GM12878 (cell line): ENCODE results near the gene RIPOR1.

Experiments
- CBX3 ChIP-seq: fragments of 200-600 bp; sonication (generic); IDR thresholded peaks from 2 replicates; pipeline ENCODE4 v1.6.1; 2016; ENCODE audit warnings: low read depth, borderline replicate concordance
- CREM ChIP-seq: IDR thresholded peaks from 2 replicates; pipeline ENCODE4 v1.6.1; 2014; ENCODE audit warnings: antibody characterized with exemption, low read depth
- CTCF ChIP-seq, 3 experiments: IDR thresholded peaks in 2 of 3; conservative IDR thresholded peaks in 1 of 3; 2 replicates each; pipeline ENCODE4 v1.5.1; 2011; ENCODE audit warnings: low read depth in 3 of 3, low read length in 3 of 3, mild to moderate bottlenecking in 3 of 3, control low read depth in 2 of 3, moderate library complexity in 2 of 3, inconsistent platforms in 1 of 3, mixed read lengths in 1 of 3; ENCODE audit not compliant: control insufficient read depth in 2 of 3, insufficient read depth in 1 of 3; ENCODE audit errors: extremely low read depth in 1 of 3
- HDAC6 ChIP-seq: fragments of 200-600 bp; sonication (generic); IDR thresholded peaks from one replicate; pipeline ENCODE4 v1.8.0; 2017; ENCODE audit warnings: antibody characterized with exemption; ENCODE audit not compliant: unreplicated experiment
- HSF1 ChIP-seq: fragments of 150-350 bp; IDR thresholded peaks from 2 replicates; pipeline ENCODE4 v1.6.1; 2014; ENCODE audit warnings: mild to moderate bottlenecking, low read depth, low read length
- MYC ChIP-seq: IDR thresholded peaks from 2 replicates; pipeline ENCODE4 v1.6.1; 2011; ENCODE audit warnings: mild to moderate bottlenecking, low read length, moderate library complexity, inconsistent platforms; ENCODE audit not compliant: insufficient read depth, insufficient replicate concordance, insufficient read length, severe bottlenecking
- NR2C2 ChIP-seq: IDR thresholded peaks from 2 replicates; pipeline ENCODE4 v1.6.1; 2011; ENCODE audit warnings: borderline replicate concordance, low read depth; ENCODE audit not compliant: control insufficient read depth, insufficient read length
- RBBP5 ChIP-seq: fragments of 200-600 bp; sonication (generic); conservative IDR thresholded peaks from 2 replicates; pipeline ENCODE4 v1.6.1; 2016
- RUNX3 ChIP-seq: IDR thresholded peaks from 2 replicates; pipeline ENCODE4 v1.6.1; 2012; ENCODE audit warnings: low read length, inconsistent platforms
- SIX5 ChIP-seq: IDR thresholded peaks from 2 replicates; pipeline ENCODE4 v1.6.1; 2011; ENCODE audit warnings: mild to moderate bottlenecking, low read depth, low read length, moderate library complexity; ENCODE audit not compliant: severe bottlenecking
- USF1 ChIP-seq: IDR thresholded peaks from 2 replicates; pipeline ENCODE4 v1.6.1; 2011; ENCODE audit warnings: borderline replicate concordance, low read depth, mild to moderate bottlenecking, moderate library complexity, mixed read lengths, low read length; ENCODE audit not compliant: insufficient read depth; ENCODE audit errors: extremely low read length

GRCh38 chr16:67543036-67543435, 14.4 kb downstream of the RIPOR1 start:
- TF ChIP-seq MYC (no peak), CTCF (IDR thresholded peaks at IDR 0.05 in 2 of 3, conservative IDR thresholded peaks at IDR 0.05 in 1 of 3; ENCODE audit: control insufficient read depth in 2 of 3, extremely low read depth in 1 of 3, insufficient read depth in 1 of 3, low read depth in 3 of 3, low read length in 3 of 3) (no peak), HSF1 (no peak), SIX5 (no peak), RBBP5 (no peak), RUNX3 (no peak), HDAC6 (no peak), NR2C2 (no peak), CBX3 (no peak), CREM (no peak), USF1 (no peak)
